ENCODE results near the gene RAB11FIP3.

RAB11FIP3 gene

GRCh38 chr16:518858-519257, 93.4 kb downstream of the RAB11FIP3 start:
- DNase-seq (ENCODE audit: low read depth): no peak
- TF ChIP-seq CTCF (conservative IDR thresholded peaks at IDR 0.05; ENCODE audit: control insufficient read depth, insufficient read depth, low read depth, low read length): no peak
- no peak overlapping the region for H3K4me3 ChIP-seq (ENCODE audit: control insufficient read depth, low read depth, low read length)

GRCh38 chr16:519425-519824, 94.0 kb downstream of the RAB11FIP3 start:
- no peak for DNase-seq (ENCODE audit: low read depth)
- no peak for TF ChIP-seq CTCF (conservative IDR thresholded peaks at IDR 0.05; ENCODE audit: control insufficient read depth, insufficient read depth, low read depth, low read length)
- no peak overlapping the region for H3K4me3 ChIP-seq (ENCODE audit: control insufficient read depth, low read depth, low read length)

- no peak for TF ChIP-seq CTCF (conservative IDR thresholded peaks at IDR 0.05; ENCODE audit: control insufficient read depth, insufficient read depth, low read depth, low read length)
- DNase-seq (ENCODE audit: low read depth): no peak
- H3K4me3 ChIP-seq (ENCODE audit: control insufficient read depth, low read depth, low read length): no peak overlapping the region
These were observed 94.6 kb downstream of the RAB11FIP3 start for GRCh38 chr16:519841-520687.

GRCh38 chr16:520847-521246, 95.4 kb downstream of the RAB11FIP3 start:
- no peak for DNase-seq (ENCODE audit: low read depth)
- no peak overlapping the region for H3K4me3 ChIP-seq (ENCODE audit: control insufficient read depth, low read depth, low read length)
- no peak for TF ChIP-seq CTCF (conservative IDR thresholded peaks at IDR 0.05; ENCODE audit: control insufficient read depth, insufficient read depth, low read depth, low read length)

GRCh38 chr16:521381-522210, 96.1 kb downstream of the RAB11FIP3 start:
- no peak overlapping the region for H3K4me3 ChIP-seq (ENCODE audit: control insufficient read depth, low read depth, low read length)
- no peak for TF ChIP-seq CTCF (conservative IDR thresholded peaks at IDR 0.05; ENCODE audit: control insufficient read depth, insufficient read depth, low read depth, low read length)
- no peak for DNase-seq (ENCODE audit: low read depth)

- no peak for DNase-seq (ENCODE audit: low read depth)
- no peak for TF ChIP-seq CTCF (conservative IDR thresholded peaks at IDR 0.05; ENCODE audit: control insufficient read depth, insufficient read depth, low read depth, low read length)
- H3K4me3 ChIP-seq (ENCODE audit: control insufficient read depth, low read depth, low read length): no peak overlapping the region
These were observed 97.1 kb downstream of the RAB11FIP3 start for GRCh38 chr16:522320-523096.

Data from fibroblast of mammary gland (primary cell).